OCI-M2 (cell line): ENCODE measurements around the gene GPC6.
"Not testable (repeated sequence)": the region's sequence is repeated elsewhere in the genome, so short reads cannot be mapped to it uniquely, and the experiment has no call there.

Experiments
- DNase-seq: peaks from one replicate; lab custom pipeline; 2025; ENCODE audit not compliant: unreplicated experiment; lab: John Stamatoyannopoulos, UW

Gene GPC6

GRCh38 chr13:94186470-94186869, 959.9 kb downstream of the GPC6 start:
- no peak for DNase-seq

- no peak for DNase-seq
Measured at GRCh38 chr13:94188201-94188854, 961.7 kb downstream of the GPC6 start.

GRCh38 chr13:94192431-94192975, 965.9 kb downstream of the GPC6 start:
- DNase-seq: no peak

- no peak for DNase-seq
Measured at GRCh38 chr13:94195715-94196114, 969.1 kb downstream of the GPC6 start.

- no peak for DNase-seq
Measured at GRCh38 chr13:94196413-94196812, 969.8 kb downstream of the GPC6 start.

DNA sequence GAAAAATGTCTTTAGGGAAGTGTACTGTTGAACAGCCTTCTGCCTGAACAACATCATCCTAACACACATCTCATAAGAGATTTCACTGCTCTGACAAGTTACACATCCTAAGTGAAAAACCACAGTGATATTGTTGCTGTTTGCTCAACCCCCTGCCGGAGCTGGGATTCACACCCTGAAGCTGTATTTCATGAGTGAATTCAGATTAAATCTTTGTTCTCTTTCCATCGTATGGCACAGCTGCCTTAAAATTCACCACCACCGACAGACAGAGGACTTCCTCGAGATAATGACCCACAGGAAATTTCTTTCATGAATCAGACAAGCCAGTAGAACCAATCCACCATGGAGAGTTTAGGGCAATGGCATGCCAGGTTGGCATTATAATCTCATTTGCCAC, 972.1 kb downstream of the GPC6 start:
- no peak for DNase-seq

DNA sequence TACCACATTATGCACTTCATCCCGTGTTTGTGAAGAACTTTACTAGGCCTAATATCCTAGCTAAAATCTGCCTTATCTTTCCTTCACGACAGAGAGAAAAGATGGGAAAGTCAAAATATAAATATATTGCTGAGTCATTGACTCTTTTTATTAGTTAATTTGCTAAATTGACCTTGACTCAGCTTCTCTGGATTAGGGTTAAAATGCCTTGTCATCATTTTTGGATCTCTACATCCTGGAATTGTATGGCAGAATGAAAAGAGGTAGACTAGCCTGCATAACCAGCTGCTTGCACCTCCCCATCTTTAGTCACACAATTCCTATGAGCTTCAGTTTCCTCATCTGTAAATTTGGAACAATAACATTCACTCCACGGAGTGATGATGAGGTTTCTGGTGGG, 972.5 kb downstream of the GPC6 start:
- no peak for DNase-seq

DNA sequence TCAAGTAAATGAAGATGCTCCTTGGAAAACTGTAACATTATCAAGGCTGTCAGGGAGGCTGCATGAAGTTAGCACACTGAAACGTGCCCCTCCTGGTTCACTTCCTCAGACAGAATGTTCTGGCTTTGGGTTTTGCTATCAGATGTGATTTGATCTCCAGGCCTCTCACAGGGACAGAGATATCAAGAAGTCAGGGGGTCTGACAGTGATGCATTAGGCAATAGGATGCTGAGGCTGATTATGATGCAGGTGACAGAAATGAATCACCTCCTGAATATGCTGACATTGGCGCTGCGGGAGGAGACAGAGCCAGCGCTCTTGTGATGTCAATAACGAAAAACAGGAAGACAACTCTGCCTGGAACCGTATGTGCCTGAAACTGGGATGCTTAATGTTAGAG, 974.4 kb downstream of the GPC6 start:
- no peak for DNase-seq

DNA sequence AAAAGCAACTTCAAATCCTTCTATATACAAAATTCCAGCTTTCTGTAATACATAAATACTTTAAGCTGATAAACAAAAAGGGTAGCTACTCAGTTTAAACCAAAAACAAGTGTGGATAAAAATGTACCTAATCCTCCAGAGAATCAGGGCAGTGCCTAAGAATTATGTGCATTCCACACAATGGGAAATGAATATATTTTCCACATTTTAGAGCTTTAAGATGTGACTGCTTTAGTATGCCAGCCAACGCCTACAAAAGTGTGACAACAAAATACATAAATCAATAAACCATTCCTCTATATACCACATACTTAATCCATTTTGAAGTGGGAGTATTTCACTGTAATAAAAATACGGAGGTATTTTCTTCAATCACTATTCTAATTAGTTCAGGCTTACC, 977.6 kb downstream of the GPC6 start:
- DNase-seq: no peak

GRCh38 chr13:94204946-94205345, 978.3 kb downstream of the GPC6 start:
- no peak for DNase-seq

DNA sequence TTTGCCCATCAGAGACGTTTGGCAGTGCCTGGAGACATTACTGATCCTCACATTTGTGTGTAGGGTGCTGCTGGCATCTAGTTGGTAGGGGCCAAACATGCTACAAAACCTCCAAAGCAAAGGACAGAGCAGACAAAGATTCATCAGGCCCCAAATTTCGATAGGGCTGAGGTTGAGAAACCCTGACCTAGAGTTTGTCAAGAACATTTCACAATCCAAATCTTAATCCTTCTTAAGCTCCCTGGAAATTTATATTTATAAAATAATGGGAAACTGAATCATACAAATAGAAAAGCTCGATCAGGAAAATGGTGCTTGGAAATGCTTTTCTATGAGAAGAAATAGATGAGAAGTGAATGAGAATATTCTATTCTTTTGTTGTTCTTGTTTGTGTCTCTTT, 979.3 kb downstream of the GPC6 start:
- no peak for DNase-seq

GRCh38 chr13:94209117-94209516, 982.5 kb downstream of the GPC6 start:
- DNase-seq: no peak

DNA sequence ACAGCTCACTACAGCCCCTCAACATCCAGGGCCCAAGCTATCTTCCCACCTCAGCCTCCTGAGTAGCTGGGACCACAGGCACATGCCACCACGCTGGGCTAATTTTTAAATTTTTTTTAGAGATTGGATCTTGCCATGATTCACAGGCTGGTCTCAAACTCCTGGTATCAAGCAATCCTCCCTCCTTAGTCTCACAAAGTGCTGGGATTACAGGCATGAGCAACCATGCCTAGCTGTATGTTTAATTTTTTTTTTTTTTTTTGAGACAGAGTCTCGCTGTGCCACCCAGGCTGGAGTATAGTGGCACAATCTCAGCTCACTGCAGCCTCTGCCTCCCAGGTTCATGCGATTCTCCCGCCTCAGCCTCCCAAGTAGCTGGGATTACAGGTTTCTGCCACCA, 983.3 kb downstream of the GPC6 start:
- not testable (repeated sequence) for DNase-seq

GRCh38 chr13:94210816-94211215, 984.2 kb downstream of the GPC6 start:
- DNase-seq: no peak

DNA sequence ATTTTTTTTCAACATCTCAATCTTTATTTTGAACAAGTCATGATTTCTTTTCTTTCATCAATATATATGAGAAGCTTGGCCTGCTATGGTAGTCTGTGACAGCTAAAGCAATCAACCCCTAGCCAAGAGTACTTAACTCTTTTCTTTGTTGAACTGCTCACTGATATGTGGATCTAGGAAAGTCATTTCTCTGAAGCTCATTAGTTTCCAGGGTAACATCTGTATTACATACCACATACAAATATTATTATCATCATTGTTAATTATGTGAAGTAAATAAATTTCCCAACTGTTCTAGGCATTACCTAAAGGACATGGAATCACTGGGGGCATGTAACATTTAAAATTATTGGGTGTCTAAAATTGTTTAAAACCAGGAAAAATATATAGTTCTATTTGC, 985.6 kb downstream of the GPC6 start:
- DNase-seq: no peak

DNA sequence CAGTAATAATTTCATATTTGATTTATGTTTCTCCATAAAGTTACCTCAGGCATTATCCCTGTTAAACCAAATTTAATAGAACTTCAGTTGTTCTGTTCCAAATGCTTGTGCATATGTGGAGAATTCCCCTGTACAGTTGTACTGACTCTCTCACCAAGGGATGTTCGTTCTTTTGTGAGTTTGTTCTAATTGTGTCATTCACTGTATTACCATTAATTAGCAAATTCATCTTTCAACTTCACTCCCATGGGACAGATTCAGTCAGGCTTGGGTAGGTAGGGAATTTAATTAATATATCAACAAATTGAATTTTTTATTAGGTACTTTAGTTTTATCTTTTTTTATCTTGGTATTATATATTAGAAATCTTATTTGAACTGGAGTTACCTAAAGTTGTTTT, 987.5 kb downstream of the GPC6 start:
- no peak for DNase-seq

DNA sequence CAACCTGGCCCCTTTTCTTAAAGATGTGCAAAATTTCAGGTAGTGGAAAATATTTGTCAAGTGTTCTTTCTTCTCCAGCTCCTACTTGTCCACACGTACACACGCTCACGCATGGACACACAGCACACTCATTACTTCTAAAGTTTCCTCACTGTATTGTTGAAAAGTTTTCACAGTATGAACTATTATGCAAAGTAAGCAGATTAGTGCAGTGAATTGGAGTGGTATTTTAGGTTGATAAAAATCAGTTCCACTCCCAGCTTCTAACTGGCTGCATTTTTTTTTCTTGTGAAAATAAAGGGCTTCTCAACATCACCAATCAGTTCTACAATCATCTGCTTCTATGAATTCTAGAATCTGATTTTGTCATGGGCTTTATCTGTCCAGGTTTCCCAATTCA, 988.4 kb downstream of the GPC6 start:
- DNase-seq: no peak

GRCh38 chr13:94216476-94216875, 989.9 kb downstream of the GPC6 start:
- DNase-seq: no peak

DNA sequence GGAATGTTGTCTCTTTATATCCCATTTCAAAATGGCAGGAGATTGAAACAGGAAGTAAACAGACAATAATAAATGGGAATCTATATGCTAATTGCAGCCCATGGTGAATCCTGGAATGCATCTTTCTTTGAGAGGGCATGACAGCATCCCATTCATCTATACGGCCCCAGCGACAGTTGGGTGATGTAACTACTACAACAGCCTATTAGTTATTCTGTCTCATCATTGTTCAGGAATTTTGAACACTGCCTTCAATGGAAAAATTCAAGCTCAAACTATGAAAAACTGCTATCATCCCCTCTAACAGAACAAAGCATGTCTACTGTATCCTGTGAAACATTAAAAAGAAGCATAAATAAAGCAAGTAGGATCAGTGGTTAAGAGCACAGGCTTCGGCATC, 990.8 kb downstream of the GPC6 start:
- DNase-seq: no peak

GRCh38 chr13:94218537-94218936, 991.9 kb downstream of the GPC6 start:
- DNase-seq: no peak

GRCh38 chr13:94218951-94219350, 992.3 kb downstream of the GPC6 start:
- DNase-seq: no peak

GRCh38 chr13:94224670-94225069, 998.1 kb downstream of the GPC6 start:
- no peak for DNase-seq

GRCh38 chr13:94227255-94227879, 1000.8 kb downstream of the GPC6 start:
- no peak for DNase-seq
